Measurements from ENCODE around the gene KERA.
"Not testable (repeated sequence)": the region's sequence is repeated elsewhere in the genome, so short reads cannot be mapped to it uniquely, and the experiment has no call there.

KERA gene

DNA sequence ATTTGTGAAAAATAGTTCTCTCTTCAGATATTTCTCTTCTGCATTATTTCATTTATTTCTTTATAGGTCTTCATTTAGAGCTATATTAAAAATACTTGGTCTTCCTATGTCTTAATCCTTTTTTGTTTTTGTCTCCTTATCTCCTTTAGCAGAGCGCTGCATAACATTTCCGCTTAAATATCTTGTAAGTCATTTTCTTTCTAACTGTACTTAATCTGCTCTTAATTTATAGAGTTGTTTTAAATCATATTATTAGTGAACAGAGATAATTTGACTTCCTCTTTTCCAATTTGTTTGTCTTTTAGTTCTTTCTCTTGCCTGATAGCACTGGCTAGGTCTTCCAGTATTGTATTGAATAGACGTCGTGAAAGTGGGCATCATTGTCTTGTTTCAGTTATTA, 35.5 kb upstream of the KERA start:
- Histone ChIP-seq H3K4me3 (replicated peaks; ENCODE audit: insufficient read depth, low read length) (no peak overlapping the region), H3K27me3 (ENCODE audit: insufficient read depth, poor library complexity, severe bottlenecking) (no peaks in the 10 kb centered on the region), H3K27ac (replicated peaks) (no peak overlapping the region)
- no peak for DNase-seq (ENCODE audit: low read depth in 1 of 2, low spot score in 1 of 2)
- TF ChIP-seq SPI1 (IDR thresholded peaks at IDR 0.05; ENCODE audit: borderline replicate concordance, low read depth) (peak; percentile 36; the same call in 1 of the 2 replicates), POLR2AphosphoS5 (IDR thresholded peaks at IDR 0.05; ENCODE audit: low read depth) (no peak), GABPA (IDR thresholded peaks at IDR 0.05; ENCODE audit: low read depth) (no peak)

DNA sequence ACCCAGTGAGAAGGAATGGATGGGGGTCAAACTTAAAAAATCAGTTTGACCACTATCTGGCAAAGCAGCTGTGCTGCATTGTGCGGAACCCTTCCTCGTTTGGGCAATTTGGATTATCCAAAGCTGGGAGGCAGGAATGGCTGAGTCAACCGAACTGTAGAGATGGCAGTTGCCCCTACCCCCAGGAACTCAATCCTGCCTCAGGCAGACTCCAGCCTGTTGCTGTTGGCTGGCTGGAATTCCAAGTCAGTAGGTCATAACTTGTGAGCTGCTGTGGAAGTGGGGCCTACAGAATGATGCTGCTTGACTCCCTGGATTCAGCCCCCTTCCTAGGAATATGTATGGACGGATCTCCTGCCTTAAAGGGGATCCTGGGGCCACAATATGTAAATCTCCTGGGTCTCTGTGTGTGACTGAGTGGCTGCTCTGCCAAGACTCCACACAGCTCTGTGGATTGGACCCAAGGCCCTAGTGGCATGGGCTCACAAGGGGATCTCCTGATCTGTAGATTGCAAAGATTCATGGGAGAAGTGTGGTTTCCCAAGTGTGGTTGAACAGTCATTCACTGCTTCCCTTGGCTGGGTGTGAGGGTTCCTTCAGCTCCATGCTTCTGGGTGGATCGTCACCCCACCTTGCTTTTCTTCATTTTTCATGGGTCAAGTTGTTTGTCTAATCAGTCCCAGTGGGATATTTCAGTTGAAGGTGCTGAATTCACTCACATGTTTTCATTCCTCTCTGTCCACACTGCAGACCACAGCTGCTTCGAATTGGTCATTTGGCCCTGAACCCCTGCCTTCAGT, 34.3 kb upstream of the KERA start:
- Histone ChIP-seq H3K27me3 (ENCODE audit: insufficient read depth, poor library complexity, severe bottlenecking) (no peaks in the 10 kb centered on the region), H3K27ac (replicated peaks) (no peak overlapping the region), H3K4me3 (replicated peaks; ENCODE audit: insufficient read depth, low read length) (no peak overlapping the region)
- TF ChIP-seq GABPA (IDR thresholded peaks at IDR 0.05; ENCODE audit: low read depth) (no peak), SPI1 (IDR thresholded peaks at IDR 0.05; ENCODE audit: borderline replicate concordance, low read depth) (no peak), REST (IDR thresholded peaks at IDR 0.05; ENCODE audit: insufficient replicate concordance, low read depth) (no peak), POLR2AphosphoS5 (IDR thresholded peaks at IDR 0.05; ENCODE audit: low read depth) (no peak)
- TF ChIP-seq, protein P1, sequence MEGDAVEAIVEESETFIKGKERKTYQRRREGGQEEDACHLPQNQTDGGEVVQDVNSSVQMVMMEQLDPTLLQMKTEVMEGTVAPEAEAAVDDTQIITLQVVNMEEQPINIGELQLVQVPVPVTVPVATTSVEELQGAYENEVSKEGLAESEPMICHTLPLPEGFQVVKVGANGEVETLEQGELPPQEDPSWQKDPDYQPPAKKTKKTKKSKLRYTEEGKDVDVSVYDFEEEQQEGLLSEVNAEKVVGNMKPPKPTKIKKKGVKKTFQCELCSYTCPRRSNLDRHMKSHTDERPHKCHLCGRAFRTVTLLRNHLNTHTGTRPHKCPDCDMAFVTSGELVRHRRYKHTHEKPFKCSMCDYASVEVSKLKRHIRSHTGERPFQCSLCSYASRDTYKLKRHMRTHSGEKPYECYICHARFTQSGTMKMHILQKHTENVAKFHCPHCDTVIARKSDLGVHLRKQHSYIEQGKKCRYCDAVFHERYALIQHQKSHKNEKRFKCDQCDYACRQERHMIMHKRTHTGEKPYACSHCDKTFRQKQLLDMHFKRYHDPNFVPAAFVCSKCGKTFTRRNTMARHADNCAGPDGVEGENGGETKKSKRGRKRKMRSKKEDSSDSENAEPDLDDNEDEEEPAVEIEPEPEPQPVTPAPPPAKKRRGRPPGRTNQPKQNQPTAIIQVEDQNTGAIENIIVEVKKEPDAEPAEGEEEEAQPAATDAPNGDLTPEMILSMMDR (IDR thresholded peaks at IDR 0.05; ENCODE audit: insufficient read depth, low read length) = no peak
- DNase-seq (ENCODE audit: low read depth in 1 of 2, low spot score in 1 of 2) = no peak

GRCh38 chr12:91089953-91090352, 32.1 kb upstream of the KERA start:
- H3K27me3 ChIP-seq (ENCODE audit: insufficient read depth, poor library complexity, severe bottlenecking); H3K27ac ChIP-seq (replicated peaks); H3K4me3 ChIP-seq (replicated peaks; ENCODE audit: insufficient read depth, low read length); DNase-seq (ENCODE audit: low read depth in 1 of 2, low spot score in 1 of 2): not testable (repeated sequence)

DNA sequence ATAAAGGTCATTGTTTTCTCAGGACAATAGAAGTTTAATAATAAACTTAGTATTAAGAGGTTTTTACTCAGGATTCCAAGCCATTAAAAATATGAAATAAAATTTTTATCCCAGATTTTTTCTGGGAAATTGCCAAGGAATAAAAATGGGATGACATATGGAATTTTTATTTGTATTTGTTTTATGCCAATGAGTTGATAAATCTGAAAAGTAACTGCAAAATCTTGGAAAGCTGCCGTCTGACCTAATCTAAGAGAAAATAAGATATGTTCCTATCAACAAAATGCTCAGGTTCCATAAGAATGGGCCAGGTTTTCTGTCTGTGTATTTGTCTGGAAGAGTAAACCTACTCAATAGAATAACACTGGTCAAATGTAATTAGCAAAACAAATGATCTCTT, 22.2 kb upstream of the KERA start:
- Histone ChIP-seq H3K27me3 (ENCODE audit: insufficient read depth, poor library complexity, severe bottlenecking) (no peaks in the 10 kb centered on the region), H3K27ac (replicated peaks) (no peak overlapping the region), H3K4me3 (replicated peaks; ENCODE audit: insufficient read depth, low read length) (no peak overlapping the region)
- TF ChIP-seq, protein P1 (IDR thresholded peaks at IDR 0.05; ENCODE audit: insufficient read depth, low read length) = no peak
- TF ChIP-seq GABPA (IDR thresholded peaks at IDR 0.05; ENCODE audit: low read depth) = no peak
- TF ChIP-seq POLR2AphosphoS5 (IDR thresholded peaks at IDR 0.05; ENCODE audit: low read depth) = no peak
- TF ChIP-seq REST (IDR thresholded peaks at IDR 0.05; ENCODE audit: insufficient replicate concordance, low read depth) = no peak
- TF ChIP-seq SPI1 (IDR thresholded peaks at IDR 0.05; ENCODE audit: borderline replicate concordance, low read depth) = no peak
- DNase-seq (ENCODE audit: low read depth in 1 of 2, low spot score in 1 of 2) = no peak

DNA sequence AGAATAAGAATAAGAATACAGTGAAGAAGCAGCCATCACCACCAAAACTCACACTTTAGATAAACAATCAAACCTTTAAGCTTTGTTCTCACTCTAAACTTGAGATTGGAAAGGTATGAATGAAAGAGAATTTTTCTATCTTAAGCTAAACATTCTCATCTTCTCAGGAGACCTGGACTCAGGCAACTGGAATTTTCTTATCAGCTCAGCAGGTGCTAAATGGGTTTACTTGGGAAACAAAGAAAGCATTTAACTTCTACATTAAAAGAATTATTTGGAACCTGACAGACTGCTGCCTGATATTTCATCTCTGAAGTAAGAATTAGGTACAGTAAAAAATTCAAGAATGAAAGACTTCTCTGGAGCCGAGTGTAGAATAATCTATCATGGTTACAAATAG, 20.7 kb upstream of the KERA start:
- no peak for TF ChIP-seq REST (IDR thresholded peaks at IDR 0.05; ENCODE audit: insufficient replicate concordance, low read depth)

More for the DNA sequence above, 20.7 kb upstream of the KERA start:
- Histone ChIP-seq H3K4me3 (replicated peaks; ENCODE audit: insufficient read depth, low read length) (no peak overlapping the region), H3K27ac (replicated peaks) (no peak overlapping the region), H3K27me3 (ENCODE audit: insufficient read depth, poor library complexity, severe bottlenecking) (no peaks in the 10 kb centered on the region)
- no peak for DNase-seq (ENCODE audit: low read depth in 1 of 2, low spot score in 1 of 2)
